Left lobe of liver (tissue), 2 donors: ENCODE data around the gene RORC. TPM values are rescaled to one million over a fixed set of nuclear protein-coding genes. Genes with fewer than 3 reads are reported as not detected.

ENCODE experiments used
- ATAC-seq: fragments of 200-7000 bp; cut with Tn5 transposase; one replicate; pipeline ENCODE4 v1.9.1; 2020; ENCODE audit warnings: mild to moderate bottlenecking, moderate library complexity
- DNase-seq: peaks from one replicate; pipeline ENCODE4 v3.0.0-alpha.2; 2020; ENCODE audit warnings: low spot score
- total RNA-seq: library from RNA; stranded (reverse); gene quantifications from one replicate; pipeline ENCODE4 v1.2.1, GENCODE V29; 2021
- donor health status: DM: no; HTN: no; CAD: no; lungs with moderate emphysema.
- donor health status: DM: no; HTN: yes; CAD: no.

Gene RORC
- total RNA-seq, 1 donor from 2014 or later, result 32.1 TPM

GRCh38 chr1:151828921-151829320 is 2.7 kb downstream of the RORC start:
- ATAC-seq (no peak), DNase-seq (no peak)

GRCh38 chr1:151827853-151828252 is 3.7 kb downstream of the RORC start:
- ATAC-seq (no peak), DNase-seq (no peak)

GRCh38 chr1:151825751-151826660 is 5.6 kb downstream of the RORC start:
- no peak for DNase-seq
- ATAC-seq, result no peak

GRCh38 chr1:151825204-151825603 is 6.4 kb downstream of the RORC start:
- ATAC-seq (peak; percentile 38), DNase-seq (peak; percentile 56)

GRCh38 chr1:151823175-151823574 is 8.4 kb downstream of the RORC start:
- DNase-seq, result no peak

GRCh38 chr1:151822404-151822803 is 9.2 kb downstream of the RORC start:
- DNase-seq, result no peak

More at GRCh38 chr1:151823175-151823574, 8.4 kb downstream of the RORC start:
- ATAC-seq, result no peak

GRCh38 chr1:151820940-151821339 is 10.7 kb downstream of the RORC start:
- ATAC-seq, result peak; percentile 59
- peak; percentile 85 for DNase-seq

More at GRCh38 chr1:151822404-151822803, 9.2 kb downstream of the RORC start:
- ATAC-seq, result no peak

GRCh38 chr1:151819976-151820623 is 11.5 kb downstream of the RORC start:
- DNase-seq, result peak; percentile 86
- peak; percentile 75 for ATAC-seq

GRCh38 chr1:151819227-151819835 is 12.3 kb downstream of the RORC start:
- ATAC-seq, result peak; percentile 72
- peak; percentile 72 for DNase-seq

- no peak for DNase-seq
- ATAC-seq, result no peak
These were observed 14.3 kb downstream of the RORC start for GRCh38 chr1:151817353-151817730.

GRCh38 chr1:151816548-151817352 is 14.9 kb downstream of the RORC start:
- ATAC-seq (no peak), DNase-seq (no peak)

GRCh38 chr1:151815716-151816327 is 15.8 kb downstream of the RORC start:
- ATAC-seq (no peak), DNase-seq (no peak)

- DNase-seq, result no peak
- ATAC-seq, result no peak
These were observed 16.5 kb downstream of the RORC start for GRCh38 chr1:151814971-151815545.

GRCh38 chr1:151814426-151814825 is 17.2 kb downstream of the RORC start:
- ATAC-seq, result no peak
- no peak for DNase-seq

GRCh38 chr1:151813271-151813977 is 18.2 kb downstream of the RORC start:
- no peak for ATAC-seq
- DNase-seq, result no peak

GRCh38 chr1:151811181-151811580 is 20.4 kb downstream of the RORC start:
- no peak for DNase-seq

GRCh38 chr1:151809985-151810556 is 21.5 kb downstream of the RORC start:
- ATAC-seq (no peak), DNase-seq (no peak)

More at GRCh38 chr1:151811181-151811580, 20.4 kb downstream of the RORC start:
- ATAC-seq, result no peak

GRCh38 chr1:151809290-151809984 is 22.2 kb downstream of the RORC start:
- ATAC-seq (peak; percentile 5), DNase-seq (no peak)
